Skeletal muscle tissue (tissue), 4 donors: Measurements from ENCODE around the gene EXOC4. TPM values are rescaled to one million over a fixed set of nuclear protein-coding genes. Genes with fewer than 3 reads are reported as not detected.

Experiments
- H3K27ac ChIP-seq: one replicate; pipeline ENCODE4 v1.7.0; 2013; ENCODE audit warnings: mild to moderate bottlenecking, low read depth, low read length, inconsistent platforms
- H3K27me3 ChIP-seq, 3 donors: one replicate each; pipeline ENCODE4 v1.7.0; 2013; ENCODE audit warnings: low read length in 3 of 3; ENCODE audit not compliant: control insufficient read depth in 3 of 3, insufficient read depth in 3 of 3
- H3K36me3 ChIP-seq, 3 donors: one replicate each; pipeline ENCODE4 v1.7.0; 2013; ENCODE audit warnings: low read length in 3 of 3; ENCODE audit not compliant: control insufficient read depth in 3 of 3, insufficient read depth in 3 of 3
- H3K4me1 ChIP-seq, 3 donors: one replicate each; pipeline ENCODE4 v1.7.0; 2013; ENCODE audit warnings: low read length in 3 of 3, mild to moderate bottlenecking in 3 of 3; ENCODE audit not compliant: control insufficient read depth in 3 of 3, insufficient read depth in 3 of 3
- H3K4me3 ChIP-seq, 3 donors: one replicate each; pipeline ENCODE4 v1.7.0; 2013; ENCODE audit warnings: low read length in 3 of 3
- H3K9ac ChIP-seq, 3 donors: one replicate each; pipeline ENCODE4 v1.7.0; 2013; ENCODE audit warnings: low read length in 3 of 3, mild to moderate bottlenecking in 3 of 3, moderate library complexity in 2 of 3, low read depth in 1 of 3
- H3K9me3 ChIP-seq, 3 donors: one replicate each; pipeline ENCODE4 v1.7.0; 2013; ENCODE audit warnings: low read length in 3 of 3; ENCODE audit not compliant: control insufficient read depth in 3 of 3
- total RNA-seq: library from RNA; depleted of rRNA; stranded (reverse); fragments of >200 nt; gene quantifications from one replicate; pipeline ENCODE4 v1.2.3, GENCODE V29; 2014
- donor health status: Osteomylitis.

Gene EXOC4
- total RNA-seq, 1 donor from 2014 or later: 129 TPM

- H3K4me1 ChIP-seq: peaks cover 0 to 8% (median 4%) of the 10 kb centered on the region in 3 donors
- H3K27me3 ChIP-seq: no peaks in the 10 kb centered on the region
- H3K9me3 ChIP-seq: no peaks in the 10 kb centered on the region
- no peaks in the 10 kb centered on the region for H3K36me3 ChIP-seq
- no peak overlapping the region for H3K27ac ChIP-seq
- no peak overlapping the region for H3K9ac ChIP-seq
- no peak overlapping the region for H3K4me3 ChIP-seq
These were observed 231.2 kb downstream of the EXOC4 start for GRCh38 chr7:133484086-133484485.

GRCh38 chr7:133489906-133490305 lies 237.0 kb downstream of the EXOC4 start:
- H3K27ac ChIP-seq: no peak overlapping the region
- H3K9me3 ChIP-seq: no peaks in the 10 kb centered on the region
- H3K36me3 ChIP-seq: peaks cover 0 to 4% (median 2%) of the 10 kb centered on the region in 3 donors
- no peaks in the 10 kb centered on the region for H3K27me3 ChIP-seq
- no peak overlapping the region for H3K4me3 ChIP-seq
- H3K4me1 ChIP-seq: no peaks in the 10 kb centered on the region
- H3K9ac ChIP-seq: no peak overlapping the region

DNA sequence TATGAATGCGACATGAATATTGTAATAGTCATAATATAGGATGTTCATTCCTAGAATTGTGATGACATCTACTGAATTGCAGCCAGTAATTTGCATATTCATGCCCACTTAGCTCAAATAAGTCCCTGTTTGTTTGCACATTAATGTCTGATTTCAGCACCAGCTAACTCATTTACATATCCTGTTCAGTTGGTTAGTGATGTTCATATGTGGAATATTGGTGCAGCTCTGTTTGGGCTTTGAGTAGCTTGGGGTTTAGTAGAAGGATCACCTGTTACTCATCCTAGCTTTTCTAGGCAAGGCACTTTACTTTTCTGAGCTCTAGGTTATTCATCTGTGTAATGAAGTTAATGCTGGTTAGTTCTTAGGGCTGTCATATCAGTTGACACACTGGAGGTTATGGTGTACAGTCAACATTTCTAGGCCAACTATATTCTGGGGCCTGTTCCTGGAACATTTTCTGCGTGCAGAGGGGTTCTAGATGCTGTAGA lies 238.4 kb downstream of the EXOC4 start:
- Histone ChIP-seq H3K4me1 (no peaks in the 10 kb centered on the region), H3K4me3 (no peak overlapping the region), H3K9me3 (no peaks in the 10 kb centered on the region)

GRCh38 chr7:133491846-133492652 lies 239.2 kb downstream of the EXOC4 start:
- no peaks in the 10 kb centered on the region for H3K27me3 ChIP-seq
- H3K9ac ChIP-seq: no peak overlapping the region

More for the DNA sequence above, 238.4 kb downstream of the EXOC4 start:
- Histone ChIP-seq H3K36me3 (peaks cover 0 to 4% (median 2%) of the 10 kb centered on the region in 3 donors), H3K27ac (no peak overlapping the region), H3K9ac (no peak overlapping the region), H3K27me3 (no peaks in the 10 kb centered on the region)

GRCh38 chr7:133497061-133497460 lies 244.2 kb downstream of the EXOC4 start:
- no peaks in the 10 kb centered on the region for H3K36me3 ChIP-seq
- H3K9ac ChIP-seq: no peak overlapping the region
- no peaks in the 10 kb centered on the region for H3K4me1 ChIP-seq
- H3K9me3 ChIP-seq: no peaks in the 10 kb centered on the region
- no peak overlapping the region for H3K27ac ChIP-seq
- H3K4me3 ChIP-seq: no peak overlapping the region
- no peaks in the 10 kb centered on the region for H3K27me3 ChIP-seq

More at GRCh38 chr7:133491846-133492652, 239.2 kb downstream of the EXOC4 start:
- Histone ChIP-seq H3K4me1 (no peaks in the 10 kb centered on the region), H3K4me3 (no peak overlapping the region), H3K36me3 (peaks cover 0 to 4% (median 2%) of the 10 kb centered on the region in 3 donors), H3K27ac (no peak overlapping the region), H3K9me3 (no peaks in the 10 kb centered on the region)

GRCh38 chr7:133501771-133502170 lies 248.9 kb downstream of the EXOC4 start:
- no peaks in the 10 kb centered on the region for H3K9me3 ChIP-seq
- no peak overlapping the region for H3K4me3 ChIP-seq
- no peaks in the 10 kb centered on the region for H3K4me1 ChIP-seq
- no peaks in the 10 kb centered on the region for H3K36me3 ChIP-seq
- H3K9ac ChIP-seq: no peak overlapping the region
- no peaks in the 10 kb centered on the region for H3K27me3 ChIP-seq
- no peak overlapping the region for H3K27ac ChIP-seq

DNA sequence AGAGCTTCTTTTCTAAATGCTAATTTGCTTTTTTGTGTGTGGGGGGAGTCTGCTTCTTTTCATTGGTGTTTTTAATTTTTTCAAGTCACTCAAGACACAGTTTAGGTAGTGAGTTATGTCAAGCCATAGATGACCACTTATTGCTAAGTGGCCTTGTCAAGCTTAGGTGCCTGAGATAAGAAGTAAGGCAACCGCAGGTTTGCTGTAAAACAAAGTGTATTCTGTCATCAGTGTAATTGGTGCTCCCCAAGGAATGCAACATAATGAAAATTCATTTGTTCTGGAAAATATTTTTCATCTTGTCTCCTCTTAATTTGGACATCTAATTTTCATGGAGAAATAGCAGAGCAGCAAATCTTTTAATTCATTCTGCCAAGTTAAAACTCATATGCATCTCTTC lies 249.6 kb downstream of the EXOC4 start:
- Histone ChIP-seq H3K4me1 (no peaks in the 10 kb centered on the region), H3K9me3 (no peaks in the 10 kb centered on the region)

DNA sequence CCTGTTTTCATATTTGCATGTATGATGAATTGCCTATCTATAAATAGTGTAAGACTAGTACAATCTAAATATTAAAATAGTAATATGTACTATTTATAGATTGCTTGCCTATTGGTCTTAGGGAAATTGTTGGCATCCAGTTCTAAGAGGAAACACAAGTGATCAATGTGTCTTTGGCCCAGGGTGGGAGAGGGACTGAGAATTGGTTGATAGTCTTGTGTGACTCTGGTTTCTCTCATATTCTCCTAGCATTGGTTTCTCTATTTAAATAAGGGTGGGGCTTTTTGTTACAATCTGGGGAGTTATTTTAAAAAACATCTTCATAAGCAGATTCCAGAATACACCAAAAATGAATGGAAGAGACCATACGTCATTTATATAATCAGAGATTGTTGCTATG lies 250.1 kb downstream of the EXOC4 start:
- no peaks in the 10 kb centered on the region for H3K36me3 ChIP-seq
- no peak overlapping the region for H3K9ac ChIP-seq
- H3K4me3 ChIP-seq: no peak overlapping the region
- H3K4me1 ChIP-seq: no peaks in the 10 kb centered on the region
- no peaks in the 10 kb centered on the region for H3K9me3 ChIP-seq
- no peaks in the 10 kb centered on the region for H3K27me3 ChIP-seq
- H3K27ac ChIP-seq: no peak overlapping the region

More for the DNA sequence above, 249.6 kb downstream of the EXOC4 start:
- no peak overlapping the region for H3K27ac ChIP-seq
- H3K9ac ChIP-seq: no peak overlapping the region
- no peaks in the 10 kb centered on the region for H3K27me3 ChIP-seq
- no peak overlapping the region for H3K4me3 ChIP-seq
- H3K36me3 ChIP-seq: no peaks in the 10 kb centered on the region

GRCh38 chr7:133504825-133505224 lies 251.9 kb downstream of the EXOC4 start:
- H3K4me1 ChIP-seq: no peaks in the 10 kb centered on the region
- no peaks in the 10 kb centered on the region for H3K36me3 ChIP-seq
- no peak overlapping the region for H3K9ac ChIP-seq
- H3K27ac ChIP-seq: no peak overlapping the region
- H3K4me3 ChIP-seq: no peak overlapping the region
- no peaks in the 10 kb centered on the region for H3K27me3 ChIP-seq
- H3K9me3 ChIP-seq: no peaks in the 10 kb centered on the region

GRCh38 chr7:133509822-133510221 lies 256.9 kb downstream of the EXOC4 start:
- H3K9ac ChIP-seq: no peak overlapping the region
- H3K4me1 ChIP-seq: no peaks in the 10 kb centered on the region

More at GRCh38 chr7:133509822-133510221, 256.9 kb downstream of the EXOC4 start:
- H3K9me3 ChIP-seq: no peaks in the 10 kb centered on the region
- no peak overlapping the region for H3K4me3 ChIP-seq
- H3K36me3 ChIP-seq: no peaks in the 10 kb centered on the region
- H3K27ac ChIP-seq: no peak overlapping the region
- no peaks in the 10 kb centered on the region for H3K27me3 ChIP-seq
